HG03575 (cell line): ENCODE results near the gene CTTNBP2.

Experiments used
- ATAC-seq: cut with Tn5 transposase; IDR thresholded peaks from one replicate; pipeline ENCODE4 v1.9.1; 2021; ENCODE audit not compliant: unreplicated experiment, insufficient number of reproducible peaks, low FRiP score; ENCODE audit errors: extremely low read depth

The CTTNBP2 gene

GRCh38 chr7:117829450-117830117 is 43.7 kb downstream of the CTTNBP2 start:
- no peak for ATAC-seq

GRCh38 chr7:117828825-117829224 is 44.4 kb downstream of the CTTNBP2 start:
- no peak for ATAC-seq

- ATAC-seq: no peak
Measured at GRCh38 chr7:117827862-117828261, 45.4 kb downstream of the CTTNBP2 start.

- no peak for ATAC-seq
Measured at GRCh38 chr7:117825132-117825531, 48.1 kb downstream of the CTTNBP2 start.

GRCh38 chr7:117824592-117824991 is 48.6 kb downstream of the CTTNBP2 start:
- ATAC-seq: no peak

- no peak for ATAC-seq
Measured at GRCh38 chr7:117819558-117819957, 53.7 kb downstream of the CTTNBP2 start.

GRCh38 chr7:117818232-117818631 is 55.0 kb downstream of the CTTNBP2 start:
- ATAC-seq: no peak

- ATAC-seq: no peak
Measured at GRCh38 chr7:117816727-117817126, 56.5 kb downstream of the CTTNBP2 start.

GRCh38 chr7:117811696-117812095 is 61.5 kb downstream of the CTTNBP2 start:
- ATAC-seq: no peak

GRCh38 chr7:117810642-117811512 is 62.4 kb downstream of the CTTNBP2 start:
- no peak for ATAC-seq

- ATAC-seq: no peak
Measured at GRCh38 chr7:117809958-117810357, 63.3 kb downstream of the CTTNBP2 start.

- no peak for ATAC-seq
Measured at GRCh38 chr7:117808910-117809705, 64.1 kb downstream of the CTTNBP2 start.

- ATAC-seq: no peak
Measured at GRCh38 chr7:117808341-117808757, 64.9 kb downstream of the CTTNBP2 start.

GRCh38 chr7:117807676-117808075 is 65.6 kb downstream of the CTTNBP2 start:
- ATAC-seq: no peak

GRCh38 chr7:117806011-117806410 is 67.2 kb downstream of the CTTNBP2 start:
- ATAC-seq: no peak

GRCh38 chr7:117805241-117805640 is 68.0 kb downstream of the CTTNBP2 start:
- no peak for ATAC-seq

- ATAC-seq: no peak
Measured at GRCh38 chr7:117803476-117803875, 69.8 kb downstream of the CTTNBP2 start.

GRCh38 chr7:117802660-117803059 is 70.6 kb downstream of the CTTNBP2 start:
- ATAC-seq: no peak

- ATAC-seq: no peak
Measured at GRCh38 chr7:117800841-117801240, 72.4 kb downstream of the CTTNBP2 start.

GRCh38 chr7:117800406-117800805 is 72.8 kb downstream of the CTTNBP2 start:
- ATAC-seq: no peak
